GM12878 (cell line): ENCODE data around the gene MAPKAP1. TPM values are rescaled to one million over a fixed set of nuclear protein-coding genes. Genes with fewer than 3 reads are reported as not detected.
A peak's percentile ranks its signal among the peaks of the same experiment; 100 is the strongest.

ENCODE experiments used
- ATAC-seq: fragments of 200-7000 bp; cut with Tn5 transposase; 3 replicates; pipeline ENCODE4 v1.9.1; 2020; ENCODE audit warnings: mild to moderate bottlenecking, moderate library complexity
- BruUV-seq: library from RNA; stranded (reverse); fragments of 400-500 nt; replicated peaks from 2 replicates; lab custom pipeline; 2021; lab: Mats Ljungman, UMichigan
- CTCF ChIA-PET: fragments of 300-600 bp; sonication (Branson Sonifier 250); formaldehyde crosslinking; extraction: SDS; loops from one replicate; lab custom pipeline; 2021; ENCODE audit warnings: inconsistent platforms; lab: Yijun Ruan, JAX
- POLR2A ChIA-PET: fragments of 350-600 bp; formaldehyde crosslinking; extraction: SDS; loops from one replicate; lab custom pipeline; 2021; ENCODE audit warnings: inconsistent platforms; lab: Charles Lee
- RAD21 ChIA-PET: fragments of 300-600 bp; sonication (Branson Sonifier 250); formaldehyde crosslinking; loops from one replicate; lab custom pipeline; 2023; ENCODE audit warnings: antibody characterized with exemption; ENCODE audit not compliant: unreplicated experiment; lab: Charles Lee
- SMC1A ChIA-PET: fragments of 300-600 bp; sonication (Branson Sonifier 250); formaldehyde crosslinking; loops from one replicate; lab custom pipeline; 2023; ENCODE audit not compliant: unreplicated experiment, uncharacterized antibody; lab: Charles Lee
- DNase-seq: peaks from one replicate; pipeline ENCODE4 v3.0.0-alpha.2; 2011; ENCODE audit warnings: low read depth, low spot score
- FAIRE-seq: peaks from 3 replicates; lab custom pipeline; 2011; peaks lifted over from hg19 to GRCh38; lab: Jason Lieb, UNC
- H2AFZ ChIP-seq: 2 replicates; pipeline ENCODE4 v1.6.0; 2011; ENCODE audit warnings: low read depth, low read length, control low read depth; ENCODE audit not compliant: control insufficient read depth
- H3K27ac ChIP-seq: 2 replicates; pipeline ENCODE4 v1.5.1; 2011; ENCODE audit warnings: control low read depth; ENCODE audit not compliant: control insufficient read depth, insufficient read depth
- H3K27me3 ChIP-seq, 2 experiments: replicated peaks in 1 of 2; 2 replicates each; pipeline versions ENCODE4 v1.6.0 to v1.6.1; 2011; ENCODE audit warnings: low read length in 1 of 2; ENCODE audit not compliant: control insufficient read depth in 2 of 2, insufficient read depth in 2 of 2
- H3K36me3 ChIP-seq, 2 experiments: 2 replicates each; pipeline ENCODE4 v1.5.1; 2011; ENCODE audit warnings: low read length in 1 of 2; ENCODE audit not compliant: control insufficient read depth in 2 of 2, insufficient read depth in 2 of 2
- H3K4me1 ChIP-seq: 2 replicates; pipeline ENCODE4 v1.6.1; 2011; ENCODE audit warnings: mild to moderate bottlenecking, low read length, moderate library complexity, mixed read lengths; ENCODE audit not compliant: control insufficient read depth, insufficient read depth
- H3K4me2 ChIP-seq: 2 replicates; pipeline ENCODE4 v1.6.0; 2011; ENCODE audit warnings: control low read depth; ENCODE audit not compliant: control insufficient read depth, insufficient read depth
- H3K4me3 ChIP-seq: fragments of 200-600 bp; sonication (generic); 2 replicates; pipeline ENCODE4 v1.5.1; 2016
- H3K79me2 ChIP-seq: 2 replicates; pipeline ENCODE4 v1.6.0; 2011; ENCODE audit warnings: low read length; ENCODE audit not compliant: control insufficient read depth, insufficient read depth
- H3K9ac ChIP-seq: 2 replicates; pipeline ENCODE4 v1.8.0; 2011; ENCODE audit warnings: low read length, control low read depth, mixed read lengths; ENCODE audit not compliant: control insufficient read depth, insufficient read depth
- H3K9me3 ChIP-seq: replicated peaks from 3 replicates; pipeline ENCODE4 v1.5.1; 2011; ENCODE audit warnings: mild to moderate bottlenecking, low read length; ENCODE audit not compliant: control insufficient read depth, insufficient read depth
- H4K20me1 ChIP-seq: 2 replicates; pipeline ENCODE4 v1.6.0; 2011; ENCODE audit not compliant: control insufficient read depth, insufficient read depth
- ASH2L ChIP-seq: fragments of 300-600, 200-600 bp; sonication (generic); IDR thresholded peaks from 2 replicates; pipeline ENCODE4 v1.6.1; 2017; ENCODE audit warnings: low read depth, mild to moderate bottlenecking, borderline replicate concordance
- ATF3 ChIP-seq: IDR thresholded peaks from 2 replicates; pipeline ENCODE4 v1.6.1; 2011; ENCODE audit warnings: low read depth, mild to moderate bottlenecking, low read length, moderate library complexity, borderline replicate concordance; ENCODE audit errors: extremely low read depth
- EP300 ChIP-seq, 2 experiments: fragments of 150-350 bp in 1 of 2; IDR thresholded peaks; 2 replicates each; pipeline ENCODE4 v1.6.1; 2011 to 2012; ENCODE audit warnings: low read depth in 2 of 2, low read length in 2 of 2, borderline replicate concordance in 1 of 2, improper control_type of control experiment in 1 of 2, inconsistent platforms in 1 of 2; ENCODE audit not compliant: control insufficient read depth in 1 of 2
- FOXK2 ChIP-seq: fragments of 450-650 bp; IDR thresholded peaks from 2 replicates; pipeline ENCODE4 v1.6.1; 2017; ENCODE audit warnings: mild to moderate bottlenecking, moderate library complexity
- HDGF ChIP-seq: fragments of 450-650 bp; IDR thresholded peaks from 2 replicates; pipeline ENCODE4 v1.6.1; 2016; ENCODE audit warnings: antibody characterized with exemption
- MEF2B ChIP-seq: fragments of 450-650 bp; IDR thresholded peaks from 2 replicates; pipeline ENCODE4 v1.6.1; 2018; ENCODE audit warnings: mild to moderate bottlenecking, moderate library complexity; ENCODE audit not compliant: partially characterized antibody, poor library complexity, severe bottlenecking
- NBN ChIP-seq: fragments of 450-650 bp; IDR thresholded peaks from 2 replicates; pipeline ENCODE4 v1.6.1; 2016
- NKRF ChIP-seq: fragments of 450-650 bp; conservative IDR thresholded peaks from 2 replicates; pipeline ENCODE4 v1.6.1; 2017; ENCODE audit warnings: mild to moderate bottlenecking, moderate library complexity
- TCF7 ChIP-seq: IDR thresholded peaks from 2 replicates; pipeline ENCODE4 v1.6.1; 2014; ENCODE audit warnings: antibody characterized with exemption, borderline replicate concordance
- USF1 ChIP-seq: IDR thresholded peaks from 2 replicates; pipeline ENCODE4 v1.6.1; 2011; ENCODE audit warnings: borderline replicate concordance, low read depth, mild to moderate bottlenecking, moderate library complexity, mixed read lengths, low read length; ENCODE audit not compliant: insufficient read depth; ENCODE audit errors: extremely low read length
- USF2 ChIP-seq: IDR thresholded peaks from 2 replicates; pipeline ENCODE4 v1.6.1; 2011; ENCODE audit warnings: low read depth, low read length, improper control_type of control experiment, borderline replicate concordance
- ZNF207 ChIP-seq: fragments of 450-650 bp; IDR thresholded peaks from 2 replicates; pipeline ENCODE4 v1.6.1; 2014; ENCODE audit warnings: antibody characterized with exemption, mild to moderate bottlenecking, borderline replicate concordance
- WGBS: methylation state at CpG from one replicate; pipeline ENCODE4 v1.1.6; 2016; ENCODE audit warnings: low lambda C conversion rate; ENCODE audit not compliant: insufficient replicate concordance, insufficient coverage; ENCODE audit errors: missing lambda C conversion rate; 5-methylcytosine and 5-hydroxymethylcytosine counted together
- in situ Hi-C: fragments of 300-500 bp; cut with MboI; formaldehyde crosslinking; loops from 9 replicates; pipeline ENCODE4 v1.14.3; 2018; ENCODE audit warnings: mixed read lengths
- intact Hi-C: fragments of 100-400 bp; cut with micrococcal nuclease; formaldehyde crosslinking; loops from one replicate; pipeline ENCODE4 v1.14.2; 2022; ENCODE audit not compliant: unreplicated experiment
- polyA plus RNA-seq, 11 experiments: library from polyadenylated mRNA; depleted of rRNA in 4 of 11; unstranded in 6 of 11; stranded (reverse) in 5 of 11; fragments of >200 nt; fragmentation: Nextera tagmentation in 4 of 11; fragmentation: Illumina TruSeq in 1 of 11; extraction: Ambion mirVana in 4 of 11; extraction: Trizol in 1 of 11; gene quantifications; 1 replicate in 1 of 11; 2 replicates in 10 of 11; pipeline versions ENCODE4 v1.2.1 to v1.2.3, GENCODE V29; 2011 to 2016; ENCODE audit warnings: inconsistent platforms in 2 of 11, missing spikeins in 2 of 11, low read depth in 1 of 11
- total RNA-seq, 4 experiments: library from RNA; depleted of rRNA in 3 of 4; stranded (reverse); fragments of >200 nt in 3 of 4; fragmentation: Illumina TruSeq in 1 of 4; extraction: Trizol in 1 of 4; gene quantifications; 2 replicates each; pipeline versions ENCODE4 v1.2.1 to v1.2.3, GENCODE V29; 2013 to 2021

The MAPKAP1 gene
- total and polyA plus RNA-seq, 10 of the 15 experiments (the other 5 are each of a cell fraction or from before 2014, with no cell fraction given), result 5.1 to 188 (median 105) TPM

GRCh38 chr9:125410522-125410894 lies 296.5 kb downstream of the MAPKAP1 start (continued):
- TF ChIP-seq USF1 (no peak), NKRF (no peak), TCF7 (no peak), MEF2B (no peak)
- TF ChIP-seq, all 136 proteins: peak for 0

GRCh38 chr9:125409637-125410521 lies 297.1 kb downstream of the MAPKAP1 start:
- Histone ChIP-seq H3K79me2 (no peaks in the 10 kb centered on the region), H4K20me1 (no peaks in the 10 kb centered on the region; the same call in 1 of the 2 replicates), H3K9ac (no peak overlapping the region), H3K4me1 (peaks cover 10% of the 10 kb centered on the region), H3K36me3 (no peaks in the 10 kb centered on the region), H3K4me3 (no peak overlapping the region), H3K9me3 (no peaks in the 10 kb centered on the region; the same call in 2 of the 3 replicates), H3K27ac (no peak overlapping the region), H3K27me3 (no peaks in the 10 kb centered on the region), H2AFZ (no peak overlapping the region), H3K4me2 (no peak overlapping the region)
- in situ Hi-C loops, result loop anchor here (5.0 kb wide), 3 partner anchors 822 to 1067 kb away; no protein-coding TSS in a partner anchor
- no TSS peak for BruUV-seq
- FAIRE-seq (peak; percentile 79), DNase-seq (no peak), ATAC-seq (peak; percentile 45)
- WGBS, result 78% methylated on average over 13 of the region's 13 CpGs
- intact Hi-C loops, result loop anchor here (1.0 to 5.0 kb wide), 3 partner anchors 221 to 1082 kb away; no protein-coding TSS in a partner anchor
- ChIA-PET RAD21 (interaction anchor here (0.7 to 0.9 kb wide), 2 partner anchors 93 to 149 kb away, joined by 3 read pairs; no protein-coding TSS in a partner anchor), CTCF (no interaction called here), SMC1A (no interaction called here), POLR2A (no interaction called here)
- TF ChIP-seq USF2 (peak; percentile 54), ASH2L (no peak), EP300 (IDR thresholded peaks at IDR 0.05; ENCODE audit: borderline replicate concordance in 1 of 2, control insufficient read depth in 1 of 2, low read depth in 2 of 2, low read length in 2 of 2) (no peak), ZNF207 (no peak), ATF3 (peak; percentile 63; the same call in 1 of the 2 replicates), HDGF (peak; percentile 91), NBN (peak; percentile 79; the same call in 1 of the 2 replicates), FOXK2 (no peak)
